SK-N-SH (cell line): ENCODE data around the gene R3HDM2.

Experiments used
- CTCF ChIP-seq: fragments of 200-600 bp; sonication (generic); IDR thresholded peaks from 2 replicates; pipeline ENCODE4 v1.6.1; 2017; ENCODE audit warnings: antibody characterized with exemption, mild to moderate bottlenecking, moderate library complexity
- EP300 ChIP-seq, 2 experiments: IDR thresholded peaks; 2 replicates each; pipeline versions ENCODE4 v1.4.0 to v1.6.1; 2012; ENCODE audit warnings: borderline replicate concordance in 1 of 2, low read depth in 1 of 2, low read length in 1 of 2
- GABPA ChIP-seq: IDR thresholded peaks from 2 replicates; pipeline ENCODE4 v1.4.0; 2012; ENCODE audit warnings: low read depth, mild to moderate bottlenecking
- MAX ChIP-seq: IDR thresholded peaks from 2 replicates; pipeline ENCODE4 v1.4.0; 2012; ENCODE audit warnings: low read depth
- MXI1 ChIP-seq: IDR thresholded peaks from 2 replicates; pipeline ENCODE4 v1.6.1; 2012; ENCODE audit warnings: mild to moderate bottlenecking, low read depth, low read length, improper control_type of control experiment
- NFIC ChIP-seq: IDR thresholded peaks from 2 replicates; pipeline ENCODE4 v1.4.0; 2012; ENCODE audit warnings: borderline replicate concordance
- POLR2AphosphoS5 ChIP-seq: IDR thresholded peaks from 2 replicates; pipeline ENCODE4 v1.6.1; 2012; ENCODE audit warnings: low read depth, low read length
- RCOR1 ChIP-seq: fragments of 150-350 bp; IDR thresholded peaks from 2 replicates; pipeline ENCODE4 v1.6.1; 2017; ENCODE audit warnings: antibody characterized with exemption, low read length
- TAF1 ChIP-seq: IDR thresholded peaks from 2 replicates; pipeline ENCODE4 v1.6.1; 2012; ENCODE audit warnings: low read depth, mild to moderate bottlenecking, low read length, moderate library complexity, borderline replicate concordance
- TEAD4 ChIP-seq: IDR thresholded peaks from 2 replicates; pipeline ENCODE4 v1.4.0; 2012; ENCODE audit warnings: mild to moderate bottlenecking, borderline replicate concordance; ENCODE audit not compliant: insufficient read depth
- ZBTB33 ChIP-seq: IDR thresholded peaks from 2 replicates; pipeline ENCODE4 v1.4.0; 2012; ENCODE audit warnings: low read depth, borderline replicate concordance

GRCh38 chr12:57428965-57429364 lies 1.9 kb downstream of the R3HDM2 start:
- TF ChIP-seq POLR2AphosphoS5 (no peak), CTCF (no peak), TEAD4 (no peak), EP300 (IDR thresholded peaks at IDR 0.05; ENCODE audit: borderline replicate concordance in 1 of 2, low read depth in 1 of 2, low read length in 1 of 2) (no peak), GABPA (no peak), TAF1 (no peak), RCOR1 (no peak), NFIC (no peak), MXI1 (no peak), MAX (no peak), ZBTB33 (no peak)
